Stimulated activated CD4-positive, alpha-beta T cell treated with anti-CD3 and anti-CD28 coated beads, Interleukin-2, amount 100 ng/mL, for 48 hours (primary cell): ENCODE measurements around the gene GPR37.

Source experiments
- DNase-seq, 2 donors: peaks; one replicate each; pipeline ENCODE4 v3.0.0-alpha.2; 2020

Gene GPR37

GRCh38 chr7:124723012-124723411, 42.6 kb downstream of the GPR37 start:
- no peak for DNase-seq

GRCh38 chr7:124722292-124722691, 43.3 kb downstream of the GPR37 start:
- no peak for DNase-seq

GRCh38 chr7:124720195-124720594, 45.4 kb downstream of the GPR37 start:
- DNase-seq: no peak

- DNase-seq: no peak
Observed at GRCh38 chr7:124718032-124718766, 47.4 kb downstream of the GPR37 start.

GRCh38 chr7:124716894-124717293, 48.7 kb downstream of the GPR37 start:
- no peak for DNase-seq

- DNase-seq: no peak
Observed at GRCh38 chr7:124713086-124713485, 52.5 kb downstream of the GPR37 start.

- DNase-seq: no peak
Observed at GRCh38 chr7:124712017-124712416, 53.6 kb downstream of the GPR37 start.

GRCh38 chr7:124702385-124702784, 63.2 kb downstream of the GPR37 start:
- DNase-seq: no peak

- DNase-seq: no peak
Observed at GRCh38 chr7:124701955-124702354, 63.6 kb downstream of the GPR37 start.

- DNase-seq: no peak
Observed at GRCh38 chr7:124700655-124701054, 64.9 kb downstream of the GPR37 start.

- DNase-seq: no peak
Observed at GRCh38 chr7:124698964-124699363, 66.6 kb downstream of the GPR37 start.

- DNase-seq: no peak
Observed at GRCh38 chr7:124697746-124698145, 67.8 kb downstream of the GPR37 start.
